Measurements from ENCODE around the gene ARHGEF19.
"Not testable (repeated sequence)": the region's sequence is repeated elsewhere in the genome, so short reads cannot be mapped to it uniquely, and the experiment has no call there.

ARHGEF19 gene

GRCh38 chr1:16178596-16179497 lies 33.6 kb downstream of the ARHGEF19 start:
- DNase-seq = no peak

GRCh38 chr1:16177306-16177705 lies 35.1 kb downstream of the ARHGEF19 start:
- no peak for DNase-seq

GRCh38 chr1:16176653-16177052 lies 35.8 kb downstream of the ARHGEF19 start:
- DNase-seq = no peak

GRCh38 chr1:16175610-16176553 lies 36.6 kb downstream of the ARHGEF19 start:
- peak; percentile 16 for DNase-seq

- DNase-seq = no peak
These were observed 37.4 kb downstream of the ARHGEF19 start for GRCh38 chr1:16174886-16175598.

GRCh38 chr1:16174261-16174868 lies 38.1 kb downstream of the ARHGEF19 start:
- no peak for DNase-seq

GRCh38 chr1:16173447-16174260 lies 38.8 kb downstream of the ARHGEF19 start:
- no peak for DNase-seq

- DNase-seq = no peak
These were observed 39.4 kb downstream of the ARHGEF19 start for GRCh38 chr1:16172964-16173446.

GRCh38 chr1:16172218-16172830 lies 40.1 kb downstream of the ARHGEF19 start:
- no peak for DNase-seq

GRCh38 chr1:16171314-16172151 lies 40.9 kb downstream of the ARHGEF19 start:
- DNase-seq = no peak

GRCh38 chr1:16170283-16170673 lies 42.2 kb downstream of the ARHGEF19 start:
- DNase-seq = no peak

GRCh38 chr1:16168622-16169360 lies 43.7 kb downstream of the ARHGEF19 start:
- no peak for DNase-seq

- not testable (repeated sequence) for DNase-seq
These were observed 44.3 kb downstream of the ARHGEF19 start for GRCh38 chr1:16168144-16168495.

- DNase-seq = no peak
These were observed 44.9 kb downstream of the ARHGEF19 start for GRCh38 chr1:16167331-16168143.

- DNase-seq = no peak
These were observed 46.3 kb downstream of the ARHGEF19 start for GRCh38 chr1:16166117-16166516.

- DNase-seq = no peak
These were observed 46.9 kb downstream of the ARHGEF19 start for GRCh38 chr1:16165548-16165947.

- DNase-seq = peak; percentile 18
These were observed 47.4 kb downstream of the ARHGEF19 start for GRCh38 chr1:16165073-16165364.

GRCh38 chr1:16164213-16165072 lies 48.0 kb downstream of the ARHGEF19 start:
- peak; percentile 18 for DNase-seq
